ENCODE measurements around the gene SPINT1. TPM values are rescaled to one million over a fixed set of nuclear protein-coding genes. Genes with fewer than 3 reads are reported as not detected.

The SPINT1 gene
- total and polyA plus RNA-seq, 2 donors (not counting 1 experiment from before 2014, with no cell fraction given): 14.4 to 21.3 TPM

DNA sequence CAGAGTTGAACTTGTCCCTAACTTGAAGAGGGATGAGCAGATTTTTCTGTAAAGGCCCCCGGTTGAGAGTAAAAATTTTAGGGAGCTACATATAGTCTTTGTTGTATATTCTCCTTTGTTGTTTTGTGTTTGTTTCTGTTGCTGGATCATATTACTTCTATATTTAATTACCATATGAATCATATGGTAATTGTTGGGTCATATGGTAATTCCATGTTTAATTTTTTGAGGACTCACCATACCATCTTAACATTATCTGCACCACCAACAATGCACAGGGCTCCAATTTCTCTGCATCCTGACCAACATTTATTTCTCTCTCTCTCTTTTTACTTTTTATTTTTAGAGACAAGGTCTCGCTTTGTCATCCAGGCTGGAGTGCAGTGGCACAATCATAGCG, 44.3 kb upstream of the SPINT1 start:
- no peak overlapping the region for H3K4me3 Mint-ChIP-seq
- no peaks in the 10 kb centered on the region for H3K9me3 Mint-ChIP-seq (ENCODE audit: insufficient read depth)
- H3K27me3 ChIP-seq (replicated peaks in 1 of 4; ENCODE audit: control extremely low read depth in 1 of 4, control insufficient read depth in 3 of 4, insufficient read depth in 4 of 4, low read length in 3 of 4): no peaks in the 10 kb centered on the region
- 100% methylated on average over 1 of the region's 3 CpGs for whole genome bisulfite sequencing (ENCODE audit: insufficient coverage)
- H4K20me1 ChIP-seq (ENCODE audit: control insufficient read depth, insufficient read depth, low read length, poor library complexity, severe bottlenecking): peaks cover 47% of the 10 kb centered on the region
- DNase-seq (no peak), ATAC-seq (ENCODE audit: low read depth) (no peak)
- H3K79me2 ChIP-seq (ENCODE audit: control insufficient read depth, insufficient read depth, low read length): peaks cover 96% of the 10 kb centered on the region
- POLR2A ChIA-PET: no interaction called here
- H3K9ac ChIP-seq (ENCODE audit: low read length): no peak overlapping the region
- H3K4me2 ChIP-seq (replicated peaks; ENCODE audit: low read depth, low read length, poor library complexity, severe bottlenecking): no peak overlapping the region
- H3K4me3 ChIP-seq (ENCODE audit: control extremely low read depth in 1 of 5, extremely low read depth in 1 of 5, insufficient read depth in 1 of 5, low read depth in 2 of 5, low read length in 4 of 5): no peak overlapping the region
- H3K9me3 ChIP-seq (ENCODE audit: control extremely low read depth in 1 of 3, control insufficient read depth in 2 of 3, insufficient read depth in 1 of 3, low read length in 2 of 3): no peaks in the 10 kb centered on the region
- no peak overlapping the region for H3K27ac ChIP-seq (ENCODE audit: low read length in 2 of 2)
- TF ChIP-seq, protein P1, sequence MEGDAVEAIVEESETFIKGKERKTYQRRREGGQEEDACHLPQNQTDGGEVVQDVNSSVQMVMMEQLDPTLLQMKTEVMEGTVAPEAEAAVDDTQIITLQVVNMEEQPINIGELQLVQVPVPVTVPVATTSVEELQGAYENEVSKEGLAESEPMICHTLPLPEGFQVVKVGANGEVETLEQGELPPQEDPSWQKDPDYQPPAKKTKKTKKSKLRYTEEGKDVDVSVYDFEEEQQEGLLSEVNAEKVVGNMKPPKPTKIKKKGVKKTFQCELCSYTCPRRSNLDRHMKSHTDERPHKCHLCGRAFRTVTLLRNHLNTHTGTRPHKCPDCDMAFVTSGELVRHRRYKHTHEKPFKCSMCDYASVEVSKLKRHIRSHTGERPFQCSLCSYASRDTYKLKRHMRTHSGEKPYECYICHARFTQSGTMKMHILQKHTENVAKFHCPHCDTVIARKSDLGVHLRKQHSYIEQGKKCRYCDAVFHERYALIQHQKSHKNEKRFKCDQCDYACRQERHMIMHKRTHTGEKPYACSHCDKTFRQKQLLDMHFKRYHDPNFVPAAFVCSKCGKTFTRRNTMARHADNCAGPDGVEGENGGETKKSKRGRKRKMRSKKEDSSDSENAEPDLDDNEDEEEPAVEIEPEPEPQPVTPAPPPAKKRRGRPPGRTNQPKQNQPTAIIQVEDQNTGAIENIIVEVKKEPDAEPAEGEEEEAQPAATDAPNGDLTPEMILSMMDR (IDR thresholded peaks at IDR 0.05): no peak
- TF ChIP-seq EZH2 (IDR thresholded peaks at IDR 0.05; ENCODE audit: borderline replicate concordance, insufficient read depth, low read depth, low read length, poor library complexity, severe bottlenecking): no peak
- H3K4me1 ChIP-seq (ENCODE audit: control insufficient read depth in 2 of 2, insufficient read depth in 2 of 2, low read length in 2 of 2): no peaks in the 10 kb centered on the region
- H3K27me3 Mint-ChIP-seq: no peaks in the 10 kb centered on the region
- intact Hi-C loops (cut with micrococcal nuclease): no loop called here
- H3K4me1 Mint-ChIP-seq: peaks cover 18% of the 10 kb centered on the region
- H3K27ac Mint-ChIP-seq: no peak overlapping the region
- no peak overlapping the region for H2AFZ ChIP-seq (ENCODE audit: insufficient read depth, low read depth, low read length, poor library complexity, severe bottlenecking)
- CTCF ChIA-PET: interaction anchor here (0.7 kb wide), 1 partner anchor 121 kb away, joined by 3 read pairs; no protein-coding TSS in a partner anchor
- peaks cover 0 to 6% of the 10 kb centered on the region in 2 experiments for H3K36me3 ChIP-seq (replicated peaks in 1 of 2; ENCODE audit: control extremely low read depth in 1 of 2, control insufficient read depth in 1 of 2, extremely low read depth in 1 of 2, insufficient read depth in 2 of 2, low read length in 1 of 2)

DNA sequence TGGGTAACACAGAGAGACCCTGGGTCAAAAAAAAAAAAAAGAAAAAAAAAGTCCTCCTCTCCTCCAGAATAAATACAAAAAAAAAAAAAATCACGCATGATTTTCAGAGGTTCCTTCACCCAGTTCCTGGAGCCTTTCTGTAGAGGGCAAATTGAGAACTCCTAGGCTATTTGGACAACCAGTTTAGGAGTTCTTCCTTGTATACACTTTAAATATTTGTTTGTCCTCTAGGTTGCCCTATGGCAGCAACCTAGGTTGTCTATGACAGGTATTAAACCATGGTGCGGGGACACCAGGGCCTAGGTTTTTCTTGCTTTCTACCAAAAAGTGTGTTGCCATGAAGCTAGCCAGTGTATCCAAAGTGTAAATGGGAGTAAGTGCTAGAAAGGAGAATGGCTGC, 40.8 kb upstream of the SPINT1 start:
- Histone ChIP-seq H3K9me3 (ENCODE audit: control extremely low read depth in 1 of 3, control insufficient read depth in 2 of 3, insufficient read depth in 1 of 3, low read length in 2 of 3) (no peaks in the 10 kb centered on the region), H3K79me2 (ENCODE audit: control insufficient read depth, insufficient read depth, low read length) (peaks cover 87% of the 10 kb centered on the region), H3K27ac (ENCODE audit: low read length in 2 of 2) (no peak overlapping the region), H3K4me3 (ENCODE audit: control extremely low read depth in 1 of 5, extremely low read depth in 1 of 5, insufficient read depth in 1 of 5, low read depth in 2 of 5, low read length in 4 of 5) (no peak overlapping the region), H3K4me1 (ENCODE audit: control insufficient read depth in 2 of 2, insufficient read depth in 2 of 2, low read length in 2 of 2) (peaks cover 9 to 11% of the 10 kb centered on the region in 2 donors), H3K27me3 (replicated peaks in 1 of 4; ENCODE audit: control extremely low read depth in 1 of 4, control insufficient read depth in 3 of 4, insufficient read depth in 4 of 4, low read length in 3 of 4) (no peaks in the 10 kb centered on the region), H3K9ac (ENCODE audit: low read length) (no peak overlapping the region), H3K36me3 (replicated peaks in 1 of 2; ENCODE audit: control extremely low read depth in 1 of 2, control insufficient read depth in 1 of 2, extremely low read depth in 1 of 2, insufficient read depth in 2 of 2, low read length in 1 of 2) (peaks cover 0 to 6% of the 10 kb centered on the region in 2 experiments), H3K4me2 (replicated peaks; ENCODE audit: low read depth, low read length, poor library complexity, severe bottlenecking) (no peak overlapping the region), H4K20me1 (ENCODE audit: control insufficient read depth, insufficient read depth, low read length, poor library complexity, severe bottlenecking) (peaks cover 21% of the 10 kb centered on the region), H2AFZ (ENCODE audit: insufficient read depth, low read depth, low read length, poor library complexity, severe bottlenecking) (no peak overlapping the region)
- H3K4me1 Mint-ChIP-seq: peaks cover 25% of the 10 kb centered on the region
- ATAC-seq (ENCODE audit: low read depth) (no peak), DNase-seq (no peak)
- ChIA-PET CTCF (no interaction called here), POLR2A (interaction anchor here (0.7 kb wide), 1 partner anchor 100 kb away, joined by 6 read pairs; no protein-coding TSS in a partner anchor)
- WGBS (ENCODE audit: insufficient coverage): 100% methylated on average over 1 of the region's 2 CpGs
- no peaks in the 10 kb centered on the region for H3K27me3 Mint-ChIP-seq
- TF ChIP-seq EZH2 (IDR thresholded peaks at IDR 0.05; ENCODE audit: borderline replicate concordance, insufficient read depth, low read depth, low read length, poor library complexity, severe bottlenecking): no peak
- TF ChIP-seq, protein P1 (IDR thresholded peaks at IDR 0.05): no peak
- no peak overlapping the region for H3K27ac Mint-ChIP-seq
- intact Hi-C loops (cut with micrococcal nuclease): no loop called here
- H3K4me3 Mint-ChIP-seq: no peak overlapping the region
- no peaks in the 10 kb centered on the region for H3K9me3 Mint-ChIP-seq (ENCODE audit: insufficient read depth)
